ENCODE results near the gene LSM4. TPM values are rescaled to one million over a fixed set of nuclear protein-coding genes. Genes with fewer than 3 reads are reported as not detected.

LSM4 gene
- total and polyA plus RNA-seq, 2 donors (not counting 1 experiment from before 2014, with no cell fraction given), result 50.9 to 124 TPM

- Histone ChIP-seq H3K9ac (ENCODE audit: insufficient read depth, low read length) (no peak overlapping the region), H3K27ac (ENCODE audit: insufficient read depth, low read length) (no peak overlapping the region), H3K36me3 (ENCODE audit: control insufficient read depth, insufficient read depth, low read length) (peaks cover 19% of the 10 kb centered on the region), H3K27me3 (ENCODE audit: control insufficient read depth, insufficient read depth, low read length) (no peaks in the 10 kb centered on the region), H3K4me3 (replicated peaks in 1 of 4; ENCODE audit: control extremely low read depth in 1 of 4, insufficient read depth in 1 of 4, low read depth in 3 of 4, low read length in 4 of 4) (no peak overlapping the region), H3K9me3 (ENCODE audit: control insufficient read depth, insufficient read depth, low read depth, low read length) (no peaks in the 10 kb centered on the region), H2AFZ (ENCODE audit: low read length) (no peak overlapping the region), H3K4me1 (ENCODE audit: control insufficient read depth, extremely low read depth, insufficient read depth, low read length) (no peaks in the 10 kb centered on the region), H3K4me2 (ENCODE audit: extremely low read depth, insufficient read depth, low read length) (no peak overlapping the region), H3K79me2 (ENCODE audit: control insufficient read depth, insufficient read depth, low read length) (no peaks in the 10 kb centered on the region), H4K20me1 (ENCODE audit: control insufficient read depth, extremely low read depth, insufficient read depth, low read length) (no peaks in the 10 kb centered on the region)
- TF ChIP-seq EZH2 (IDR thresholded peaks at IDR 0.05; ENCODE audit: low read length, missing control alignments), result no peak
- TF ChIP-seq CTCF (conservative IDR thresholded peaks at IDR 0.05 in 1 of 2, IDR thresholded peaks at IDR 0.05 in 1 of 2; ENCODE audit: low read depth in 1 of 2, low read length in 2 of 2), result no peak
- DNase-seq (ENCODE audit: low read depth in 2 of 2), result no peak
Measured at GRCh38 chr19:18266771-18267686, 55.8 kb downstream of the LSM4 start.

GRCh38 chr19:18265582-18265981 is 57.3 kb downstream of the LSM4 start:
- Histone ChIP-seq H3K4me3 (replicated peaks in 1 of 4; ENCODE audit: control extremely low read depth in 1 of 4, insufficient read depth in 1 of 4, low read depth in 3 of 4, low read length in 4 of 4) (no peak overlapping the region), H3K4me1 (ENCODE audit: control insufficient read depth, extremely low read depth, insufficient read depth, low read length) (no peaks in the 10 kb centered on the region), H3K79me2 (ENCODE audit: control insufficient read depth, insufficient read depth, low read length) (no peaks in the 10 kb centered on the region), H3K36me3 (ENCODE audit: control insufficient read depth, insufficient read depth, low read length) (peaks cover 19% of the 10 kb centered on the region), H3K9ac (ENCODE audit: insufficient read depth, low read length) (peak overlapping the region; percentile 7), H3K4me2 (ENCODE audit: extremely low read depth, insufficient read depth, low read length) (no peak overlapping the region), H2AFZ (ENCODE audit: low read length) (no peak overlapping the region), H3K9me3 (ENCODE audit: control insufficient read depth, insufficient read depth, low read depth, low read length) (no peaks in the 10 kb centered on the region), H3K27ac (ENCODE audit: insufficient read depth, low read length) (no peak overlapping the region), H3K27me3 (ENCODE audit: control insufficient read depth, insufficient read depth, low read length) (no peaks in the 10 kb centered on the region), H4K20me1 (ENCODE audit: control insufficient read depth, extremely low read depth, insufficient read depth, low read length) (no peaks in the 10 kb centered on the region)
- TF ChIP-seq CTCF (conservative IDR thresholded peaks at IDR 0.05 in 1 of 2, IDR thresholded peaks at IDR 0.05 in 1 of 2; ENCODE audit: low read depth in 1 of 2, low read length in 2 of 2) (no peak), EZH2 (IDR thresholded peaks at IDR 0.05; ENCODE audit: low read length, missing control alignments) (no peak)
- no peak for DNase-seq (ENCODE audit: low read depth in 2 of 2)

- no peak overlapping the region for H3K4me2 ChIP-seq (ENCODE audit: extremely low read depth, insufficient read depth, low read length)
- no peak overlapping the region for H3K9ac ChIP-seq (ENCODE audit: insufficient read depth, low read length)
- H3K9me3 ChIP-seq (ENCODE audit: control insufficient read depth, insufficient read depth, low read depth, low read length), result no peaks in the 10 kb centered on the region
- no peaks in the 10 kb centered on the region for H3K27me3 ChIP-seq (ENCODE audit: control insufficient read depth, insufficient read depth, low read length)
- H3K4me1 ChIP-seq (ENCODE audit: control insufficient read depth, extremely low read depth, insufficient read depth, low read length), result no peaks in the 10 kb centered on the region
- DNase-seq (ENCODE audit: low read depth in 2 of 2), result no peak
- H3K4me3 ChIP-seq (replicated peaks in 1 of 4; ENCODE audit: control extremely low read depth in 1 of 4, insufficient read depth in 1 of 4, low read depth in 3 of 4, low read length in 4 of 4), result no peak overlapping the region
- no peak overlapping the region for H2AFZ ChIP-seq (ENCODE audit: low read length)
- no peak for TF ChIP-seq CTCF (conservative IDR thresholded peaks at IDR 0.05 in 1 of 2, IDR thresholded peaks at IDR 0.05 in 1 of 2; ENCODE audit: low read depth in 1 of 2, low read length in 2 of 2)
- TF ChIP-seq EZH2 (IDR thresholded peaks at IDR 0.05; ENCODE audit: low read length, missing control alignments), result no peak
- no peaks in the 10 kb centered on the region for H4K20me1 ChIP-seq (ENCODE audit: control insufficient read depth, extremely low read depth, insufficient read depth, low read length)
- peaks cover 19% of the 10 kb centered on the region for H3K36me3 ChIP-seq (ENCODE audit: control insufficient read depth, insufficient read depth, low read length)
- no peaks in the 10 kb centered on the region for H3K79me2 ChIP-seq (ENCODE audit: control insufficient read depth, insufficient read depth, low read length)
- no peak overlapping the region for H3K27ac ChIP-seq (ENCODE audit: insufficient read depth, low read length)
Measured at GRCh38 chr19:18264971-18265540, 57.8 kb downstream of the LSM4 start.

All from fibroblast of lung (primary cell).